Measurements from ENCODE around the gene PBX1.

DNA sequence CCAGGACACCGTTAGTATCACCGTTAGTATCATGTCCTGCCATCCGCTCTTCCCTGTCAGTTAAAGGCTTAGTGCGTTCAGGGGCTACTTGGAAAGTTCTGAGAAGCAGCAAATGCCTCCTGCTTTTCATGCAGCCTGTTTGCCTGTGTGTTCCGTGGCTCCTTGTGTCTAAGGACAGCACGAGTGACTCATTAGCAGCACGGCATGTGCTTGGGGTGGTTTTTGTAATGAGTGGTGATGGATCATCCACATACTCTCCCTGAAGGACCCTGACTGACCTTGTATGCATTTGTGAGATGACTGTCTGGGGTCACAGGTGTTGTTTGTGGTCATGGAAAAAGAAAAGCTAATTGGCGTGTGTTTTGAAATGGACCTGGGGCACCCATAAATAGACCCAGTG lies 221.9 kb downstream of the PBX1 start:
- TF ChIP-seq CTCF (IDR thresholded peaks at IDR 0.05; ENCODE audit: low read depth, low read length), result no peak
- TF ChIP-seq EZH2phosphoT487 (IDR thresholded peaks at IDR 0.05; ENCODE audit: low read depth), result no peak

All from OCI-LY3 (cell line).